GM18508 (cell line): Measurements from ENCODE around the gene RFX4.

Experiments used
- ATAC-seq: cut with Tn5 transposase; IDR thresholded peaks from one replicate; pipeline ENCODE4 v1.9.1; 2021; ENCODE audit warnings: moderate number of reproducible peaks; ENCODE audit not compliant: insufficient read depth, unreplicated experiment

The RFX4 gene

DNA sequence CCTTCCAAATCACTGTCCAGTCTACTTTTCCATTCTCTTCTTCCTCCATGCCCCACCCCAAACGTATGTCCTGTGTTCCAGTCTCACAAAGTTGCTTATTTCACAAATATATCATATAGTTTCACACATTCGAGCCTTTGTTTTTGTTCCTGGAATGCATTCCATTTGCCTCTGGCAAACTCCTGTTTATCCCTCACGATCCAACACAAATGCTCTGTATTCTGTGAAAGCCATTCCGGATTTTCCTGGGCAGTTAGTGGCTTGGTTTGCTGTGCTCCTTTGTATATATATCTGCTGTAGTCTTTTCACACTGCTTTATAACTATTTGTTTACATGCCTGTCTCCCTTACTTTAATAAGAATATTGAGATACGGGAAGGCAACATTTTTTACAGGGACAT lies 200.7 kb downstream of the RFX4 start:
- ATAC-seq, result no peak

DNA sequence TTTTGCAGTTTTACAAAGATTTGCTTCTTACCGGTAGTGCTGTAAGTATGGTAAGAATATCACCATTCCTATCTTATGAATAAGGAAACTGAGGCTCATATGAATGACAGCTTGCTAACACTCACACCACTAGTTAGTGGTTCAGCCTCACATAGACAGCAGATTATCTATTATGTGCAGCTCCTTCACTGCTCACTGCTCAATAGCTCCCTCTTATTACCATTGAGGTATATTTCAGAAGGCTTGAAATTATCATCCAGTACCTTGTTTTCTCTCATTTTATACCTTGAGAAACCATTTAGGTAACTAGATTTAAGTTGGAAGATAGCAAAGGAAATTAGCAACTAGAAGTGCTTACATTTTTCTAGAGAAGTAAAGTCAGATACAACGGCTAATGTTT lies 207.2 kb downstream of the RFX4 start:
- no peak for ATAC-seq

DNA sequence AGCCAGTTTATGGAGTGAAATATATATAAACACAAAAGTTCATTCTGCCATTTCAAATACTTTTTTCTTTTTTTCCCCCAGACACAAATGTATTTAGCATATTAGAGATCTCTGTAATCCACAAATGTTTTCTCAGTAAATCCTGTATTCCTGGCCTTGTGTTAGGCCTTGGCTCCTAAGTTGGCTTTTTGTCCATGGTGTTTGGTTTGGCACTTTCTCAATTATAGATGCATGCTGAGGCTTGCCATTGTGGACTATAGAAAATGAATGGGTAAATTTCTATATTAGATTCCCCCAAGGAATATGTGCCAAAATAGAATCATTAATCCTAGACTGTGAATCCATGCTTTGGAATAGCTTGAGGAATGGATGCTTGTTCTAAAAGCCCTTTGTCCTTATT lies 208.7 kb downstream of the RFX4 start:
- no peak for ATAC-seq

DNA sequence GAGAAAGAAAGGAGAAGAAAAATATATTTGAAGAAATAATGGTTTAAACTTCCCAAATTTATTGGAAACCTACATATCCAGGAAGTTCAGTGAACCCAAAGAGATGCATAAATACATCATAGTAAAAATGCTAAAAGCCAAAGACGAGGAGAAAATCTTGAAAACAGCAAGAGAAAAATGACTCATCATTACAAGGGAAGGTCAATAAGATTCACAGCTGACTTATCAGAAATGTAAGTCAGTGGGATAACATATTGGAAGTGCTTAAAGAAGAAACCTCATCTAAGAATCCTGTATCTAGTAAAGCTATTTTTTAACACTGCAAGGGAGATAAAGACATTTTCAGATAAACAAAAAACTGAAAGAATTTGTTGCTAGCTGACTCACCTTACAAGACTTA lies 211.6 kb downstream of the RFX4 start:
- no peak for ATAC-seq

DNA sequence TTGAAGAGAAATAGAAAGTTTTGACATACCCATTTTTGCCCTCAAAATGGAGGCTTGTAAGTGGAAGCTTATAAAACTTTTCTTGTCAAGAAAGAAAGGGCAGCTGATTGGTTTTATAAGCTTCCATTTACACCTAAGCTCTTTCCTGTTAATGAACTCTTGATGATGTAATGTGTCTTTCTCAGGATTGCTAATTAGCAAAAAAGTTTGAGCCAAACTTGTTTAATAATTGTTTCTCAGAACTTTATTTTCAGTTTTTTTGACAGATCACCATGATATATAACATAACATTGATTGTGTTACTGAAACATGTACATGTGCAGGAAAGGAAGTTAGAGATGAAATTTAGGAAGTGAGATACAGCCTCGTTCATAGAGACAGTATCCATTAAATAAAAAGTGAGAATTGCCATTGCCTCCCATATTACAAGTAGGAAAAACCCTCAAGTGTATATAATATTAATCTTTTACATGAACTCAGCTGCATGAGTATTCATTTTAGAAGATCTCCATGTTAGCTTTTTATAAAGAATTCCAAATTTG lies 218.4 kb downstream of the RFX4 start:
- no peak for ATAC-seq

DNA sequence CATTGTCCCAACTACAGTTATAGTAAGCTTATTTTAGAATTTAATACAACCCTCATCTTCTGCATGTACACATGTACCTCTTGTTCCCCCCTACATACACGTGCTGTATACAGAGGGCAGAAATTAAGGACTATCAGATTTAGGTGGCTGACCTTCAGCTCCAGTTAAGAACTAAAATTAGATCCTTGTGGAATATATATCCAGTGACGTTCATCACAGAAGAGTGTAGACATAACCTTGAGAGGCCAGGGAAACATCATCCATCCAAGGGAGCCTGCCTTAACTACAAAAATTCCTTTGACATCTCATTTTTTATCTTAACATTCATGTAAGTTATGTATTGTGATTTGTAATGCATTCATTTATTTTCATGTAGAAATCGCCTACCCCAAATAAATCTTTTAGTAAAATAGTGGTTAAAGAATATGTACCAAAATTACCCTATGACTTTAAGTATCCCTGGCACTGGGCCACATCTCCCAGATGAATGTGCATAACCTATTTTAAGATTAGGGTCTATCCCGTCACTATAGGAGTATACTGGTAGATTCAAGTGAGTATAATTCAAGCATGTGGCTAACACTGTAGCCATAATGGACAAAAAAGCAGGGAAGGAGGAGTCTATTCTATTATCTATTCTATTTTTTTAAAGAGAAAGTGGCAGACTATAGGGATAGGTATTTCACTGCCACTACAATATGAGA lies 219.2 kb downstream of the RFX4 start:
- no peak for ATAC-seq

DNA sequence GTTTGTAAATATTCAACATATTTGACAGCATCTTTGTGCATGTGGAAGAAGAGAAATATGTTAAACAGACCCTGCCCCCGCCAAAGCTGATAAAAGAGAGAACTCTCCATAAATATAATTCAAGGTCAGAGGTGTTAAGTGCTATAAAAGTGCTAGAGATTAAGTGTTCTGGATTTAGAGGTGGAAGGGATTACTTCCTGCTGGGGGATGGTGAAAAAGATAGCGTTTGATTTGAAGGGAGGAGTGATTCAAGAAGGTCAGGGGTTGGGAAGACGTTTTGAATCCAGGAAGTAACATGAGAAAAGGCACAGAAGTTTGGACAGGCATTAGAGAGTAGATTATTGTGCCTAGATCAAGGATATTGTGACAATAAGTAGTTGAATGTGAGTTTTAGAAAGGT lies 221.9 kb downstream of the RFX4 start:
- no peak for ATAC-seq
